Hippocampal formation (tissue), 2 donors: ENCODE data around the gene DBR1.
A peak's percentile ranks its signal among the peaks of the same experiment; 100 is the strongest.

Source experiments
- DNase-seq, 2 donors: peaks; one replicate each; lab custom pipeline; 2025; lab: John Stamatoyannopoulos, UW

The DBR1 gene

GRCh38 chr3:138124188-138124587 lies 50.5 kb downstream of the DBR1 start:
- DNase-seq = no peak

- DNase-seq = no peak
These were observed 55.3 kb downstream of the DBR1 start for GRCh38 chr3:138119423-138119766.

GRCh38 chr3:138118612-138119422 lies 55.9 kb downstream of the DBR1 start:
- DNase-seq = peak; percentile 54 to 62

GRCh38 chr3:138114988-138115971 lies 59.4 kb downstream of the DBR1 start, which contains the start of gene DZIP1L:
Gene DZIP1L, minus strand, starts transcription at chr3:138115608. Its CDS starts 11,637 bp downstream, at chr3:138103971.
- peak; percentile 52 to 69 for DNase-seq

GRCh38 chr3:138114431-138114918 lies 60.2 kb downstream of the DBR1 start:
- DNase-seq = no peak

- no peak for DNase-seq
These were observed 61.4 kb downstream of the DBR1 start for GRCh38 chr3:138113326-138113725.

- no peak for DNase-seq
These were observed 62.4 kb downstream of the DBR1 start for GRCh38 chr3:138112362-138112761.
